Astrocyte of the cerebellum (primary cell): ENCODE data around the gene CAMSAP2.

Experiments used
- DNase-seq: peaks from one replicate; pipeline ENCODE4 v3.0.0-alpha.2; 2011; ENCODE audit warnings: low read depth
- H3K4me3 ChIP-seq: 2 replicates; pipeline ENCODE4 v1.5.1; 2011; ENCODE audit warnings: mild to moderate bottlenecking, low read depth, low read length, moderate library complexity
- in situ Hi-C: cut with HindIII; loops from 2 replicates; pipeline ENCODE4 v1.10.0; 2017; ENCODE audit warnings: low sequenced_read_pairs
- TF ChIP-seq, protein P1 (sequence below): IDR thresholded peaks from 2 replicates; pipeline ENCODE4 v1.5.1; 2012; ENCODE audit warnings: low read length, low read depth, moderate library complexity, mild to moderate bottlenecking; ENCODE audit errors: missing control alignments

Gene CAMSAP2

DNA sequence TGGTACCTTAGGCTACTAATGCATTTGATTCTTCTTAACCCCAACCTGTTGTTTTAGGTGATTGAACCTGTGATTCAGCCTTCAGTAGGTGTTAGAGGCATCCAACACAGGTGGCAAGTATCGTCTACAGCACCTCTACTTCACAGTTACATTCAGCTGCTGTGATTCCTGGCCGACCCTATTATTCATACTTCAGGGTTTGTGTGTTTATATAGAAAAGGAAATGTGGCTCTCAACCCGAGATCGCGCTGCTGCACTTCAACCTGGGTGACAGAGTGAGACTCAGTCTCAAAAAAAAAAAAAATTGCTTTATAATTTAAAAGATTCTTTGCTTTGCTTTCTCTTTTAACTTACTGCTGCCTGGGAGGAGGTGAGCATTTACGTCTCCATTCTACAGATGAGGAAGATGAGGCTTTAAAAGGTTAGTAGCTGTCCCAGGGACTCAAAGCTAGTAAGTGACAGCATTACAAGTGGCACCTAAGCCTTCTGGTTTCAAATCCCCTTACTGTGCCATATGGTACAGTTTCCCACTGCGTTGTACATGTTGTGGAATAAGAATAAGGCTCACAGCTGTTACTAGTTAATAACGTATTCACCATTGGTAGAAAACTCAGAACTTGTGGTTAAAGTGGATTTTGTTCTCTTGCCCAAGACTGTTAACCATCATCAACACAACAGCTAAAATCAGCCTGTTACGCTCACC, 124.2 kb downstream of the CAMSAP2 start:
- TF ChIP-seq, protein P1, sequence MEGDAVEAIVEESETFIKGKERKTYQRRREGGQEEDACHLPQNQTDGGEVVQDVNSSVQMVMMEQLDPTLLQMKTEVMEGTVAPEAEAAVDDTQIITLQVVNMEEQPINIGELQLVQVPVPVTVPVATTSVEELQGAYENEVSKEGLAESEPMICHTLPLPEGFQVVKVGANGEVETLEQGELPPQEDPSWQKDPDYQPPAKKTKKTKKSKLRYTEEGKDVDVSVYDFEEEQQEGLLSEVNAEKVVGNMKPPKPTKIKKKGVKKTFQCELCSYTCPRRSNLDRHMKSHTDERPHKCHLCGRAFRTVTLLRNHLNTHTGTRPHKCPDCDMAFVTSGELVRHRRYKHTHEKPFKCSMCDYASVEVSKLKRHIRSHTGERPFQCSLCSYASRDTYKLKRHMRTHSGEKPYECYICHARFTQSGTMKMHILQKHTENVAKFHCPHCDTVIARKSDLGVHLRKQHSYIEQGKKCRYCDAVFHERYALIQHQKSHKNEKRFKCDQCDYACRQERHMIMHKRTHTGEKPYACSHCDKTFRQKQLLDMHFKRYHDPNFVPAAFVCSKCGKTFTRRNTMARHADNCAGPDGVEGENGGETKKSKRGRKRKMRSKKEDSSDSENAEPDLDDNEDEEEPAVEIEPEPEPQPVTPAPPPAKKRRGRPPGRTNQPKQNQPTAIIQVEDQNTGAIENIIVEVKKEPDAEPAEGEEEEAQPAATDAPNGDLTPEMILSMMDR: no peak
- in situ Hi-C loops: no loop called here
- DNase-seq: no peak
- no peak overlapping the region for H3K4me3 ChIP-seq

DNA sequence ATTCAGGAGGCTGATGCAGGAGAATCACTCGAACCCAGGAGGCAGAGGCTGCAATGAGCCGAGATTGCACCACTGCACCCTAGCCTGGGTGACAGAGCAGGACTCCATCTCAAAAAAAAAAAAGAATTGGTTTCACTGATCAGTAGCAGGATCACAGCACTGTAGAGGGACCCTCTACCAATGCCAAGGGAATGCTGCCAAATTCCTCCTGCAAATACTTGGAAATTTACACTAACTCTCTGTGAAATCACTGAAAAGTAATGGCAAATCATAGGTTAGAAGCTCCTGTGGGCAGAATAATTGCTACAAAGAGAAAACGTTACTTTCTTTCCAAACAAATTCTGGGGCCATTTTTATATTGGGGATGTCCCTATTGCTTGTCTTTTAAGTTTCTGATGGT, 127.4 kb downstream of the CAMSAP2 start:
- no peak for DNase-seq
- in situ Hi-C loops: no loop called here
- no peak overlapping the region for H3K4me3 ChIP-seq
- TF ChIP-seq, protein P1: no peak

DNA sequence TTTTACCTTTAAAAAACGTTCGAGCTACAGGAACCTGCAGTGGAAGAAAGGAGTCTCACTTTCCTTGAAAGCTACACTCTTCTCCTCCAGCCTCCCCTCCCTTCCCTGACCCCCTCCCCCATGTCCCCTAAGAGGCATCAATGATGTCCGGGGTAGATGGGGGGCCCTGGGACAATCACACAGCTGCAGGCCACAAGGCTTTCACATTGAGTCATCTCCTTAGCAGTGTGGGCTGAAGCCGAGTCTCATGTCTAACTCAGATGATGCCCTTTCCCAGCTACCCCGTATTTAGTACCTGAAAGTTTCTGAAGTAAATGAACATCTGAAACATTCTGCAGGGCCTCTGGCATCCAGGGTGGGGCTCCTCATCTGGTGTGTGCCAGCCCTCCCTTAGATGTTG, 127.8 kb downstream of the CAMSAP2 start:
- TF ChIP-seq, protein P1: no peak
- H3K4me3 ChIP-seq: no peak overlapping the region
- DNase-seq: no peak
- in situ Hi-C loops: no loop called here

- in situ Hi-C loops: no loop called here
- no peak overlapping the region for H3K4me3 ChIP-seq
- no peak for DNase-seq
- TF ChIP-seq, protein P1: no peak
Observed at GRCh38 chr1:200867018-200867811, 128.5 kb downstream of the CAMSAP2 start.

- DNase-seq: no peak
- H3K4me3 ChIP-seq: no peak overlapping the region
- TF ChIP-seq, protein P1: no peak
- in situ Hi-C loops: no loop called here
Observed at GRCh38 chr1:200869376-200869752, 130.7 kb downstream of the CAMSAP2 start.

- TF ChIP-seq, protein P1: no peak
- in situ Hi-C loops: no loop called here
- DNase-seq: no peak
- H3K4me3 ChIP-seq: no peak overlapping the region
Observed at GRCh38 chr1:200869753-200870391, 131.2 kb downstream of the CAMSAP2 start.
